Upper lobe of right lung (tissue), 1 donor: ENCODE data around the gene SLX9. TPM values are rescaled to one million over a fixed set of nuclear protein-coding genes. Genes with fewer than 3 reads are reported as not detected.
A peak's percentile ranks its signal among the peaks of the same experiment; 100 is the strongest.

ENCODE experiments used
- ATAC-seq: fragments of 200-7000 bp; cut with Tn5 transposase; one replicate; pipeline ENCODE4 v1.9.1; 2020; ENCODE audit warnings: mild to moderate bottlenecking, moderate library complexity
- DNase-seq: peaks from one replicate; pipeline ENCODE4 v3.0.0-alpha.2; 2020
- H3K27ac ChIP-seq: fragments of 200-600 bp; one replicate; pipeline ENCODE4 v1.8.0; 2022
- H3K27me3 ChIP-seq: fragments of 200-600 bp; one replicate; pipeline ENCODE4 v1.8.0; 2022; ENCODE audit warnings: mild to moderate bottlenecking
- H3K36me3 ChIP-seq: fragments of 200-600 bp; one replicate; pipeline ENCODE4 v1.8.0; 2022
- H3K4me1 ChIP-seq: fragments of 200-600 bp; one replicate; pipeline ENCODE4 v1.8.0; 2022
- H3K4me3 ChIP-seq: fragments of 200-600 bp; one replicate; pipeline ENCODE4 v1.8.0; 2022; ENCODE audit warnings: mild to moderate bottlenecking
- H3K9me3 ChIP-seq: fragments of 200-600 bp; one replicate; pipeline ENCODE4 v1.8.0; 2022
- intact Hi-C: fragments of 100-400 bp; cut with DNase I; formaldehyde crosslinking; loops from one replicate; pipeline ENCODE4 v1.11.0; 2022
- total RNA-seq: library from RNA; stranded (reverse); fragmentation: NEBNext Ultra II Directional; extraction: Animal tissue kit (Norgen Biotek cat#: 25700); gene quantifications from one replicate; pipeline ENCODE4 v1.2.1, GENCODE V29; 2021
- TF ChIP-seq, protein P1 (sequence below): fragments of 200-600 bp; IDR thresholded peaks from one replicate; pipeline ENCODE4 v1.8.0; 2022; ENCODE audit warnings: antibody characterized with exemption
- donor health status: DM: no; HTN: yes; CAD: no; lungs with severe emphysema.

SLX9 gene
- total RNA-seq, 1 donor from 2014 or later = 22.8 TPM

DNA sequence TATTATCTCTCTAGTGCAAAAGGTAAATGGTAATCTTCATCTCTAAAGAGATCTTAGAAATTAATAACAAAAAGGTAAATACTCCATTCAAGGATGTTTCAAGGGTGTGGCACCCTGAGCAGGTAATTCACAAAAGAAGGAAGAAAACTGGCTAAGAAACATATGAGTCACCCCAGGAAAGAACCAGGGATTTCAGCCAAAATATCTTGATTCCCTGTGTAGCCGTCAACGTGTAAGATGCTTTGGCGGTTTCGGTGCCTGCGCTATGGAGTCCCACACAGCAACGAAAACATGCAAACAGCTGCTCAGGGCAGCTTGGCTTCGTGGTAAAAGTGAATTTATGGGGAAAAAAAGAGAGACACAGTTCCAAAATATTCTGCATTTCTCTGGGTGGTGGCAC is 22.9 kb upstream of the SLX9 start:
- H3K4me3 ChIP-seq = no peak overlapping the region
- intact Hi-C loops = no loop called here
- ATAC-seq = no peak
- H3K4me1 ChIP-seq = peaks cover 41% of the 10 kb centered on the region
- no peaks in the 10 kb centered on the region for H3K36me3 ChIP-seq
- no peak for DNase-seq
- no peak overlapping the region for H3K27ac ChIP-seq
- TF ChIP-seq, protein P1, sequence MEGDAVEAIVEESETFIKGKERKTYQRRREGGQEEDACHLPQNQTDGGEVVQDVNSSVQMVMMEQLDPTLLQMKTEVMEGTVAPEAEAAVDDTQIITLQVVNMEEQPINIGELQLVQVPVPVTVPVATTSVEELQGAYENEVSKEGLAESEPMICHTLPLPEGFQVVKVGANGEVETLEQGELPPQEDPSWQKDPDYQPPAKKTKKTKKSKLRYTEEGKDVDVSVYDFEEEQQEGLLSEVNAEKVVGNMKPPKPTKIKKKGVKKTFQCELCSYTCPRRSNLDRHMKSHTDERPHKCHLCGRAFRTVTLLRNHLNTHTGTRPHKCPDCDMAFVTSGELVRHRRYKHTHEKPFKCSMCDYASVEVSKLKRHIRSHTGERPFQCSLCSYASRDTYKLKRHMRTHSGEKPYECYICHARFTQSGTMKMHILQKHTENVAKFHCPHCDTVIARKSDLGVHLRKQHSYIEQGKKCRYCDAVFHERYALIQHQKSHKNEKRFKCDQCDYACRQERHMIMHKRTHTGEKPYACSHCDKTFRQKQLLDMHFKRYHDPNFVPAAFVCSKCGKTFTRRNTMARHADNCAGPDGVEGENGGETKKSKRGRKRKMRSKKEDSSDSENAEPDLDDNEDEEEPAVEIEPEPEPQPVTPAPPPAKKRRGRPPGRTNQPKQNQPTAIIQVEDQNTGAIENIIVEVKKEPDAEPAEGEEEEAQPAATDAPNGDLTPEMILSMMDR = no peak
- no peaks in the 10 kb centered on the region for H3K9me3 ChIP-seq
- H3K27me3 ChIP-seq = peaks cover 7% of the 10 kb centered on the region

- Histone ChIP-seq H3K27ac (no peak overlapping the region), H3K4me1 (peaks cover 35% of the 10 kb centered on the region), H3K27me3 (peaks cover 7% of the 10 kb centered on the region), H3K4me3 (no peak overlapping the region), H3K36me3 (no peaks in the 10 kb centered on the region), H3K9me3 (no peaks in the 10 kb centered on the region)
- DNase-seq (no peak), ATAC-seq (no peak)
- TF ChIP-seq, protein P1 = no peak
- intact Hi-C loops = no loop called here
Measured at GRCh38 chr21:44917446-44918106, 22.3 kb upstream of the SLX9 start.

GRCh38 chr21:44918107-44918470 is 21.7 kb upstream of the SLX9 start:
- Histone ChIP-seq H3K4me3 (no peak overlapping the region), H3K27me3 (peaks cover 7% of the 10 kb centered on the region), H3K36me3 (no peaks in the 10 kb centered on the region), H3K4me1 (peaks cover 34% of the 10 kb centered on the region), H3K9me3 (no peaks in the 10 kb centered on the region), H3K27ac (no peak overlapping the region)
- ATAC-seq = no peak
- intact Hi-C loops = no loop called here
- TF ChIP-seq, protein P1 = no peak
- DNase-seq = no peak

DNA sequence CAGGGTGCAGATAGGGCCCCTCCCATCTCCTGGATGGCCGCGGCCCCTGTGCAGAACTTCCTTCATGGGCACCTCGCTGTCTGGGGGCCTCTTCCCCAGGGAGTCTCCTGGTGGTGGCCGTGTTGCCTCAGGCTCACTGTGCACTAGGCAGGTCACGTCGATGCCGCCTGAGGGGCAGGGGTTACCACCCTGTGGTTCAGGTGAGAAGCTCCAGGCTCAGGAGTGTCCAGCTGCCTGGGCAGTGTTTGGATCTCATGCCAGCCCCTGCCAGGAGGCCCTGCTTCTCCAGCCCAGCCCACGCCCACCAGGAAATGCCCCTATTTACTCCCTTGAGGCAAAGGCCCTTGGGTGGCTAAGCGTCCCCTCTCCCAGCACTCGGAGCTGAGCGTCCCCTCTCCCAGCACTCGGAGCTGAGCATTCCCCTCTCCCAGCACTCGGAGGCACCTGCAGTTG is 21.2 kb upstream of the SLX9 start:
- DNase-seq (peak; percentile 62), ATAC-seq (peak; percentile 1)
- peak overlapping the region; percentile 26 for H3K4me3 ChIP-seq
- no peaks in the 10 kb centered on the region for H3K9me3 ChIP-seq
- TF ChIP-seq, protein P1 = no peak
- intact Hi-C loops = no loop called here
- H3K36me3 ChIP-seq = no peaks in the 10 kb centered on the region
- peaks cover 7% of the 10 kb centered on the region for H3K27me3 ChIP-seq
- peaks cover 29% of the 10 kb centered on the region for H3K4me1 ChIP-seq
- H3K27ac ChIP-seq = no peak overlapping the region

- no peaks in the 10 kb centered on the region for H3K36me3 ChIP-seq
- H3K27ac ChIP-seq = no peak overlapping the region
- H3K4me1 ChIP-seq = peaks cover 28% of the 10 kb centered on the region
- ATAC-seq (peak; percentile 54), DNase-seq (peak; percentile 86)
- peaks cover 7% of the 10 kb centered on the region for H3K27me3 ChIP-seq
- H3K9me3 ChIP-seq = no peaks in the 10 kb centered on the region
- intact Hi-C loops = no loop called here
- H3K4me3 ChIP-seq = peak overlapping the region; percentile 50
- TF ChIP-seq, protein P1 = no peak
Measured at GRCh38 chr21:44919111-44919912, 20.5 kb upstream of the SLX9 start.
